A673 (cell line): ENCODE measurements around the gene ZNF831. TPM values are rescaled to one million over a fixed set of nuclear protein-coding genes. Genes with fewer than 3 reads are reported as not detected.

Experiments
- BruUV-seq: library from RNA; stranded (reverse); fragments of 400-500 nt; replicated peaks from 2 replicates; lab custom pipeline; 2021; lab: Mats Ljungman, UMichigan
- CTCF ChIA-PET: fragments of 300-600 bp; sonication (Branson Sonifier 250); formaldehyde crosslinking; loops from one replicate; lab custom pipeline; 2022; ENCODE audit warnings: antibody characterized with exemption; lab: Charles Lee
- POLR2A ChIA-PET: fragments of 300-600 bp; sonication (Branson Sonifier 250); formaldehyde crosslinking; loops from one replicate; lab custom pipeline; 2022; ENCODE audit warnings: antibody characterized with exemption; ENCODE audit not compliant: low non-redundant PET; lab: Charles Lee
- DNase-seq: peaks from one replicate; pipeline ENCODE4 v3.0.0-alpha.2; 2015; ENCODE audit warnings: low spot score
- H3K27ac ChIP-seq: fragments of 200-600 bp; sonication (generic); 2 replicates; pipeline ENCODE4 v1.5.1; 2016; ENCODE audit warnings: mixed run types, low read depth, mild to moderate bottlenecking, mixed read lengths, antibody characterized with exemption, low read length; ENCODE audit not compliant: poor library complexity, severe bottlenecking
- H3K27me3 ChIP-seq: fragments of 200-600 bp; sonication (generic); replicated peaks from 2 replicates; pipeline ENCODE4 v1.6.1; 2017; ENCODE audit warnings: mixed run types, low read depth, mild to moderate bottlenecking, mixed read lengths, antibody characterized with exemption, low read length; ENCODE audit not compliant: insufficient read depth, poor library complexity
- H3K36me3 ChIP-seq: fragments of 200-600 bp; sonication (generic); 2 replicates; pipeline ENCODE4 v1.6.1; 2016; ENCODE audit warnings: mixed run types, mild to moderate bottlenecking, mixed read lengths, antibody characterized with exemption, low read length; ENCODE audit not compliant: insufficient read depth, poor library complexity, severe bottlenecking
- H3K4me1 ChIP-seq: fragments of 200-600 bp; sonication (generic); 2 replicates; pipeline ENCODE4 v1.6.1; 2017; ENCODE audit warnings: mixed run types, mild to moderate bottlenecking, mixed read lengths, antibody characterized with exemption, low read length; ENCODE audit not compliant: insufficient read depth, poor library complexity, severe bottlenecking
- H3K4me3 ChIP-seq: fragments of 200-600 bp; sonication (generic); 2 replicates; pipeline ENCODE4 v1.5.1; 2016; ENCODE audit warnings: low read depth, mixed run types, mild to moderate bottlenecking, mixed read lengths, low read length; ENCODE audit not compliant: poor library complexity, severe bottlenecking
- H3K9me3 ChIP-seq: fragments of 200-600 bp; sonication (generic); 2 replicates; pipeline ENCODE4 v1.6.1; 2016; ENCODE audit warnings: mixed run types, low read depth, mild to moderate bottlenecking, mixed read lengths, antibody characterized with exemption, low read length; ENCODE audit not compliant: poor library complexity, severe bottlenecking
- EZH2 ChIP-seq: fragments of 200-600 bp; sonication (generic); IDR thresholded peaks from 2 replicates; pipeline ENCODE4 v1.6.1; 2017; ENCODE audit warnings: borderline replicate concordance, low read depth, mild to moderate bottlenecking, mixed read lengths, antibody characterized with exemption, low read length; ENCODE audit not compliant: poor library complexity, severe bottlenecking
- intact Hi-C: fragments of 100-400 bp; cut with micrococcal nuclease; formaldehyde crosslinking; loops from one replicate; pipeline ENCODE4 v1.10.0; 2022; ENCODE audit not compliant: unreplicated experiment
- total RNA-seq: library from RNA; stranded (reverse); gene quantifications from 2 replicates; pipeline ENCODE4 v1.2.3, GENCODE V29; 2021
- TF ChIP-seq, protein P1 (sequence below): fragments of 300-800, 200-600 bp; sonication (generic); conservative IDR thresholded peaks from 2 replicates; pipeline ENCODE4 v1.5.1; 2017; ENCODE audit warnings: low read depth, mild to moderate bottlenecking, antibody characterized with exemption, low read length, moderate library complexity, mixed read lengths

Gene ZNF831
- total RNA-seq, 1 experiment from 2014 or later = not detected

DNA sequence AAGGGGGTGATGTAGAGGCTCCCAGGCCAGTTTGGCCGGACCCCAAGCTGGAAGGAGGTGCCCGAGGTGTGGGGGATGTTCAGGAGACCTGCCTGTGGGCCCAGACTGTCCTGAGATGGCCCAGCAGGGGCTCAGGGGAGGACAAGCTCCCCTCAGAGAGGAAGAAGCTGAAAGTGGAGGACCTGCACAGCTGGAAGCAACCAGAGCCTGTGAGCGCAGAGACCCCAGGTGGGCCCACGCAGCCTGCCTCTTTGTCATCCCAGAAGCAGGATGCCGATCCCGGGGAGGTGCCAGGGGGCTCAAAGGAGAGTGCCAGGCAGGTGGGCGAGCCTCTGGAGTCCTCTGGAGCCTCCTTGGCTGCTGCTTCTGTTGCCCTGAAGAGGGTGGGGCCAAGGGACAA lies 29.7 kb downstream of the ZNF831 start:
- TF ChIP-seq EZH2 = no peak
- TF ChIP-seq, protein P1, sequence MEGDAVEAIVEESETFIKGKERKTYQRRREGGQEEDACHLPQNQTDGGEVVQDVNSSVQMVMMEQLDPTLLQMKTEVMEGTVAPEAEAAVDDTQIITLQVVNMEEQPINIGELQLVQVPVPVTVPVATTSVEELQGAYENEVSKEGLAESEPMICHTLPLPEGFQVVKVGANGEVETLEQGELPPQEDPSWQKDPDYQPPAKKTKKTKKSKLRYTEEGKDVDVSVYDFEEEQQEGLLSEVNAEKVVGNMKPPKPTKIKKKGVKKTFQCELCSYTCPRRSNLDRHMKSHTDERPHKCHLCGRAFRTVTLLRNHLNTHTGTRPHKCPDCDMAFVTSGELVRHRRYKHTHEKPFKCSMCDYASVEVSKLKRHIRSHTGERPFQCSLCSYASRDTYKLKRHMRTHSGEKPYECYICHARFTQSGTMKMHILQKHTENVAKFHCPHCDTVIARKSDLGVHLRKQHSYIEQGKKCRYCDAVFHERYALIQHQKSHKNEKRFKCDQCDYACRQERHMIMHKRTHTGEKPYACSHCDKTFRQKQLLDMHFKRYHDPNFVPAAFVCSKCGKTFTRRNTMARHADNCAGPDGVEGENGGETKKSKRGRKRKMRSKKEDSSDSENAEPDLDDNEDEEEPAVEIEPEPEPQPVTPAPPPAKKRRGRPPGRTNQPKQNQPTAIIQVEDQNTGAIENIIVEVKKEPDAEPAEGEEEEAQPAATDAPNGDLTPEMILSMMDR = no peak
- no peak overlapping the region for H3K27ac ChIP-seq
- peaks cover 9% of the 10 kb centered on the region for H3K27me3 ChIP-seq
- no peaks in the 10 kb centered on the region for H3K4me1 ChIP-seq
- POLR2A ChIA-PET = no interaction called here
- no peaks in the 10 kb centered on the region for H3K36me3 ChIP-seq
- H3K4me3 ChIP-seq = no peak overlapping the region
- BruUV-seq = no TSS peak
- intact Hi-C loops = no loop called here
- no peaks in the 10 kb centered on the region for H3K9me3 ChIP-seq
- CTCF ChIA-PET = no interaction called here
- DNase-seq = no peak

DNA sequence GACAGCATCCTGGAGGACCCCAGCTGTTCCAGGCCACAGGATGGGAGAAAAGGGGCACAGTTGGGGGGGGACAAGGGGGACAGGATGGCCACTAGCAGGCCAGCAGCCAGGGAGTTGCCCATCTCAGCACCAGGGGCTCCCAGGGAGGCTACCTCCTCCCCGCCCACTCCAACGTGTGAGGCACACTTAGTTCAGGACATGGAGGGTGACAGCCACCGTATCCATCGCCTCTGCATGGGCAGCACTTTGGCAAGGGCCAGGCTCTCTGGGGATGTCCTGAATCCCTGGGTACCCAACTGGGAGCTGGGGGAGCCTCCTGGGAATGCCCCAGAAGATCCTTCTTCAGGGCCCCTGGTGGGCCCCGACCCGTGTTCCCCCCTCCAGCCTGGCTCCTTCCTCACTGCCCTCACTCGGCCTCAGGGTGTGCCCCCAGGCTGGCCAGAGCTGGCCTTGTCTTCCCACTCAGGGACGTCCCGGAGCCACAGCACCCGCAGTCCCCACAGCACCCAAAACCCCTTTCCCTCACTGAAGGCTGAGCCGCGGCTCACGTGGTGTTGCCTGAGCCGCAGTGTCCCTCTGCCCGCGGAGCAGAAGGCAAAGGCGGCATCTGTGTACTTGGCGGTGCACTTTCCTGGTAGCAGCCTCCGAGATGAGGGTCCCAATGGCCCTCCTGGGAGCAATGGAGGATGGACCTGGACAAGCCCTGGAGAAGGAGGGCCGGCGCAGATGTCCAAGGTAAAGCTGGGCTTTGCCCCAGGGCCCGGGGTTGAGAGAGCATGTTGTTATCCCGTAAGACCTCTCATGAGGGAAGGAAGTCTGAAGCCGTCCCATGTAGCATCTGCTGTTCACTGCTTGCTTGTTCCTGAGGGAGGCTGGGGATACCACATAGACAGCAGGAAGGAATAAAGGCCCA lies 30.7 kb downstream of the ZNF831 start:
- Histone ChIP-seq H3K27me3 (peaks cover 9% of the 10 kb centered on the region), H3K4me3 (no peak overlapping the region), H3K9me3 (no peaks in the 10 kb centered on the region), H3K27ac (no peak overlapping the region), H3K4me1 (no peaks in the 10 kb centered on the region), H3K36me3 (no peaks in the 10 kb centered on the region)
- TF ChIP-seq EZH2 = no peak
- TF ChIP-seq, protein P1 = no peak
- CTCF ChIA-PET = no interaction called here
- intact Hi-C loops = no loop called here
- no TSS peak for BruUV-seq
- POLR2A ChIA-PET = no interaction called here
- no peak for DNase-seq

DNA sequence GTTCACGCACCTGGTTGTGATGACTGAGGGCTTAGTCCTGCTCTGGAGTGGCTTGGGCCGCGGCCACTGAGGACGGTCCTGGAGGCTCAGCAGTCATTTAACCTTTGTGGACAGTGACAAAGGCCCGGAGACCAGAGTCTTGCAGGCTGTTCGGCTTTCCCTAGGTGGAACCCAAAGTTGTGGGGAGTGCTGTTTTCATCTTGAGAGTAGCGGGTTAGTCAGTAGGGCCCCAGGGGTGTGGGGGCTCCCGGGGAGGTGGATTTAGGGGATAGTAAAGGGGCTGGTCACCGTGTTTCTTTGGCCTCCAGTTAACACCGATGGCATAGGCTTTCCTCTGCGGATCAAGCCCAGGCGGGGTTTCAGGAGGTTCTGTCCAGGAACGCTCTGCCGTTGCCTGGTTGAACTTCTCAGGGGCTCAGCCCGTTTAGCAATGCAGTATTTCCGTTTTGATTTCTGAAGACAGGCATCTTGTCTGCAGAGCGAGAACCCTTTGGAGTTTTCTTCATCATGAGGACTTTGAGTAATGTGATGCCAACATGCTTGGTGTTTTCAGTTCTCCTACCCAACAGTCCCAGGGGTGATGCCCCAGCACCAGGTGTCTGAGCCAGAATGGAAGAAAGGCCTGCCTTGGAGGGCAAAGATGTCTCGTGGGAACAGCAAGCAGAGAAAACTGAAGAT lies 31.8 kb downstream of the ZNF831 start:
- no peak for TF ChIP-seq EZH2
- TF ChIP-seq, protein P1 = no peak
- no peak for DNase-seq
- ChIA-PET CTCF (no interaction called here), POLR2A (no interaction called here)
- Histone ChIP-seq H3K27me3 (peaks cover 17% of the 10 kb centered on the region), H3K27ac (no peak overlapping the region), H3K36me3 (no peaks in the 10 kb centered on the region), H3K9me3 (no peaks in the 10 kb centered on the region), H3K4me1 (no peaks in the 10 kb centered on the region), H3K4me3 (no peak overlapping the region)
- intact Hi-C loops = no loop called here
- BruUV-seq = no TSS peak
